ENCODE results near the gene NELL2.

DNA sequence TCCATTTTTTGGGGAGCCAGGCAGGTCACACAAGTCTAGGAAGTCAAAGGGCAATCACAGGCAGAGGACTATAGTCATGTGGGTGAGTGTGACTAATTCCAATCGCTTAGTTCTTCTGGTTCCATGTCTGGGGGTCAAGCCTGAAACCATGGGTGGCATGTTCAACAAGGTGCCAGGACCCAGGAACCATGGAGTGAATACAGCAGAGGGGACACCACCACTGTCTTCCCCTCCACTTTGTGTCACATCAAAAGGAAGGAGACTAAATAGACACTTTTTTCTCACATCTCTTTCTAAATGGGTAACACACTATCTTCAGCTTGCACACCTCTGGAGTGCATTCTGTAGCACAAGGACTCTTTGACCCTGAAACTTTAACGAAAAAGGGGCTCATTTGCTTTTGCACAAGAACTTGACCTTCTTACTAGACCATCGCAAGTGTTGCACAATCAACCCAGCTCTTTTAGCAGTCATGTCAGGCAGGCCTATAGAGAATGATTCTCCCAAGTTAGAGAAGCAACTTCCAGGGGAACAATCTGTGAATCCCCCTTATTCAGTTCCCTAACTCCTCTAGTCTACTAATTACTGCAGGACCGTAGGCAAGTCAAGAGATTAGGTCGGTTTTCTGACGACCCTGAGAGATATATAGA, 398.7 kb downstream of the NELL2 start:
- TF ChIP-seq CTCF (conservative IDR thresholded peaks at IDR 0.05; ENCODE audit: low read depth, low read length) (no peak), EZH2phosphoT487 (IDR thresholded peaks at IDR 0.05; ENCODE audit: borderline replicate concordance, low read length) (no peak), EZH2 (IDR thresholded peaks at IDR 0.05; ENCODE audit: low read length, unreplicated experiment) (no peak)
